Esophagus muscularis mucosa (tissue), 4 donors: Measurements from ENCODE around the gene C17orf58. TPM values are rescaled to one million over a fixed set of nuclear protein-coding genes. Genes with fewer than 3 reads are reported as not detected.

ENCODE experiments used
- DNase-seq: peaks from one replicate; pipeline ENCODE4 v3.0.0-alpha.2; 2017; ENCODE audit errors: extremely low spot score
- H3K27ac ChIP-seq, 4 donors: fragments of 200-600 bp; sonication (generic); replicated peaks in 1 of 4; 1 replicate in 3 of 4; 2 replicates in 1 of 4; pipeline ENCODE4 v1.5.1; 2016 to 2019; ENCODE audit warnings: mild to moderate bottlenecking in 1 of 4
- H3K27me3 ChIP-seq, 4 donors: fragments of 200-600 bp; sonication (generic); one replicate each; pipeline versions ENCODE4 v1.5.1 to v1.6.0; 2016 to 2019
- H3K36me3 ChIP-seq, 4 donors: fragments of 200-600 bp; sonication (generic); one replicate each; pipeline ENCODE4 v1.5.1; 2016 to 2019
- H3K4me1 ChIP-seq, 4 donors: fragments of 200-600 bp; sonication (generic); one replicate each; pipeline ENCODE4 v1.5.1; 2016 to 2019
- H3K4me3 ChIP-seq, 4 donors: fragments of 200-600 bp; sonication (generic); 1 replicate in 2 of 4; 2 replicates in 2 of 4; pipeline ENCODE4 v1.5.1; 2016 to 2019; ENCODE audit warnings: mild to moderate bottlenecking in 4 of 4, moderate library complexity in 1 of 4
- H3K9me3 ChIP-seq, 4 donors: fragments of 200-600 bp; sonication (generic); 1 replicate in 3 of 4; 2 replicates in 1 of 4; pipeline ENCODE4 v1.5.1; 2016 to 2019
- EP300 ChIP-seq: sonication (generic); formaldehyde crosslinking; IDR thresholded peaks from one replicate; pipeline ENCODE4 v1.6.1; 2017; ENCODE audit warnings: antibody characterized with exemption
- POLR2A ChIP-seq: fragments of 450-650 bp; IDR thresholded peaks from one replicate; pipeline ENCODE4 v1.6.1; 2017; ENCODE audit warnings: antibody characterized with exemption, moderate library complexity, mild to moderate bottlenecking, low read depth
- POLR2AphosphoS5 ChIP-seq, 2 donors: sonication (generic); formaldehyde crosslinking; IDR thresholded peaks; one replicate each; pipeline ENCODE4 v1.6.1; 2017; ENCODE audit warnings: antibody characterized with exemption in 2 of 2
- WGBS: methylation state at CpG from one replicate; pipeline ENCODE4 v1.1.5; 2018; 5-methylcytosine and 5-hydroxymethylcytosine counted together
- intact Hi-C: fragments of 100-400 bp; cut with DNase I; formaldehyde crosslinking; loops from one replicate; pipeline ENCODE4 v1.15.1; 2023
- small RNA-seq, 3 donors: library from RNA; depleted of rRNA; stranded (forward); fragments of <200 nt; gene quantifications; one replicate each; pipeline ENCODE3, GENCODE V24; 2016
- total RNA-seq, 4 donors: library from RNA; depleted of rRNA; stranded (reverse); fragments of >200 nt; gene quantifications; one replicate each; pipeline versions ENCODE4 v1.1.0 to v1.2.1, GENCODE V29; 2016
- TF ChIP-seq, protein P1 (sequence below), 3 experiments: fragments of 200-600 bp in 2 of 3; fragments of 450-650 bp in 1 of 3; sonication (generic) in 2 of 3; IDR thresholded peaks; one replicate each; pipeline ENCODE4 v1.5.1; 2017 to 2019; ENCODE audit warnings: antibody characterized with exemption in 3 of 3, mild to moderate bottlenecking in 2 of 3, moderate library complexity in 1 of 3

The C17orf58 gene
- total RNA-seq, 4 donors from 2014 or later: 10.3 to 15.0 (median 11.9) TPM

DNA sequence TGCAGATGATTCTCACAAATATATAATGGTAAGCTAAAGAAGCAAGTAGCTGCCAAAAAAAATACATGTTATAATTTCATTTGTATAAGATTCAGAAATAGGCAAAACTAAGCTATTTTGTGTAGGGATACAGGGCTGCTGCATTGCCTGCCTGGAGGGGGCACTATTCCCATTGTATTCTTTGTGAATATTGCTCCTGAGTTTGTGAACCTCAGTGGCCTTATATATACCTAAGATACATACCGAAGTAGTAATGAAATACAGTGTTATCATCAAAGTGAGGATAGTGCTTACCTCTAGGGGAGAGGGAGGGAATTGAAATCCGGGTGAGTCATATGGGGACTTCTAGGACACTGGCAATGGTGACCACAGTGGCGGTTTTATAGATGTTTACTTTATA lies 53.5 kb downstream of the C17orf58 start:
- Histone ChIP-seq H3K4me3 (no peak overlapping the region), H3K9me3 (no peaks in the 10 kb centered on the region), H3K36me3 (peaks cover 51 to 97% (median 88%) of the 10 kb centered on the region in 4 donors), H3K27me3 (no peaks in the 10 kb centered on the region), H3K27ac (no peak overlapping the region), H3K4me1 (no peaks in the 10 kb centered on the region)
- intact Hi-C loops: no loop called here
- WGBS: 94% methylated on average over 3 of the region's 3 CpGs
- no peak for TF ChIP-seq POLR2A
- TF ChIP-seq POLR2AphosphoS5 (IDR thresholded peaks at IDR 0.05): no peak
- TF ChIP-seq, protein P1, sequence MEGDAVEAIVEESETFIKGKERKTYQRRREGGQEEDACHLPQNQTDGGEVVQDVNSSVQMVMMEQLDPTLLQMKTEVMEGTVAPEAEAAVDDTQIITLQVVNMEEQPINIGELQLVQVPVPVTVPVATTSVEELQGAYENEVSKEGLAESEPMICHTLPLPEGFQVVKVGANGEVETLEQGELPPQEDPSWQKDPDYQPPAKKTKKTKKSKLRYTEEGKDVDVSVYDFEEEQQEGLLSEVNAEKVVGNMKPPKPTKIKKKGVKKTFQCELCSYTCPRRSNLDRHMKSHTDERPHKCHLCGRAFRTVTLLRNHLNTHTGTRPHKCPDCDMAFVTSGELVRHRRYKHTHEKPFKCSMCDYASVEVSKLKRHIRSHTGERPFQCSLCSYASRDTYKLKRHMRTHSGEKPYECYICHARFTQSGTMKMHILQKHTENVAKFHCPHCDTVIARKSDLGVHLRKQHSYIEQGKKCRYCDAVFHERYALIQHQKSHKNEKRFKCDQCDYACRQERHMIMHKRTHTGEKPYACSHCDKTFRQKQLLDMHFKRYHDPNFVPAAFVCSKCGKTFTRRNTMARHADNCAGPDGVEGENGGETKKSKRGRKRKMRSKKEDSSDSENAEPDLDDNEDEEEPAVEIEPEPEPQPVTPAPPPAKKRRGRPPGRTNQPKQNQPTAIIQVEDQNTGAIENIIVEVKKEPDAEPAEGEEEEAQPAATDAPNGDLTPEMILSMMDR (IDR thresholded peaks at IDR 0.05): peak in 1 of 3 experiments; percentile 43
- no peak for TF ChIP-seq EP300
- DNase-seq: no peak

Small RNA genes within 50 kb of the gene (small RNA-seq; reads per million reads assigned to genes)
- 0 reads per million in 3 donors for gene RN7SL622P

Other genes starting within 250 kb of the C17orf58 start
- 10 to 100 TPM; 60.3 to 77.7 (median 74.2) TPM for gene BPTF, start 171.0 kb downstream of the C17orf58 start, total RNA-seq
- gene KPNA2, start 39.3 kb upstream of the C17orf58 start, total RNA-seq: 10 to 100 TPM; 11.2 to 26.3 (median 18.6) TPM